ENCODE measurements around the gene VPS13C.
A peak's percentile ranks its signal among the peaks of the same experiment; 100 is the strongest.

The VPS13C gene

DNA sequence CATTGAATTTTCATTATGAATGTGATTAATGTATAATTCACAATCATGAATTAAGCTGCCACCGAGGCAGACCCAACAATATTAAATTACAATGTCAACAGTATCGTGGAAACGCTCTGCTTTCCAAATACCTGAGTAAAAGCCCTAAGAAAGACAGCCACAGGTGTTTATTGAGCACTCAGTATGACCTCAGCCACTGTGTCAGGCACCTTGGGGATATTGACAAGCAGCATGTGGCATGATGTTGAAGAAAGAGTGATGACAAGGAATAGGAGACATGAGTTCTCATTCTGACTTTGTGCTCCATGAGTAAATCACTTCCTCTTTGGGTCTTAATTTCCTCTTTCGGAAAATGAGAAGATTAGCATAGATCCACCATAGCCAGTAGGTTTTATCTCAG lies 19.3 kb upstream of the VPS13C start:
- DNase-seq (ENCODE audit: low read depth in 1 of 2, low spot score in 1 of 2) = no peak

DNA sequence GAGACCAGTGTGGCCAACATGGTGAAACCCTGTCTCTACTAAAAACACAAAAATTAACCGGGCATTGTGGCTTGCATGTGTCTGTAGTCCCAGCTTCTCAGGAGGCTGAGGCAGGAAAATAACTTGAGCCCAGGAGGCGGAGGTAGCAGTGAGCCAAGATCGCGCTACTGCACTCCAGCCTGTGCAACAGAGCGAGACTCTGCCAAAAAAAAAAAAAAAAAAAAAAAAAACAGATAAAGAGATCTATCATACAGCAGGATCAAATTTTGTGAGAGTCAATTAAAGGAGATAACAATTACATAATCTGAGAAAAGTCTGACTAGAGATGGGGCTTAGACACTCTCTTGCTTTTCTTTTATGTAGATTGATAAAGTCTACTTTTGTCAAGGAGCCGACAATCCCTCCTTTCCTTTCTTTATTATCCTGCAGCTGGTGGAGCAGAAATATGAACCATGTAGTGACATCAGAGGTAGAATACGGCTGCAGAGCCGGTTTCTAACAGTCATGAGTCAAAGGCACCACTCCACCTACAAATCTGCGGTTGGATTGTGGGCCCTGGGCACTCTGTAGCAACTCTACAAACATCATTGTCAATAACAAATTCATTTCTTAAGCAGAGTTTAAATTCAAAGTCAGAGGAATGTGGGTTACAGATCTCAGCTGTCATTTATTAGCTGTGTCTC lies 15.5 kb upstream of the VPS13C start:
- no peak for DNase-seq (ENCODE audit: low read depth in 1 of 2, low spot score in 1 of 2)

DNA sequence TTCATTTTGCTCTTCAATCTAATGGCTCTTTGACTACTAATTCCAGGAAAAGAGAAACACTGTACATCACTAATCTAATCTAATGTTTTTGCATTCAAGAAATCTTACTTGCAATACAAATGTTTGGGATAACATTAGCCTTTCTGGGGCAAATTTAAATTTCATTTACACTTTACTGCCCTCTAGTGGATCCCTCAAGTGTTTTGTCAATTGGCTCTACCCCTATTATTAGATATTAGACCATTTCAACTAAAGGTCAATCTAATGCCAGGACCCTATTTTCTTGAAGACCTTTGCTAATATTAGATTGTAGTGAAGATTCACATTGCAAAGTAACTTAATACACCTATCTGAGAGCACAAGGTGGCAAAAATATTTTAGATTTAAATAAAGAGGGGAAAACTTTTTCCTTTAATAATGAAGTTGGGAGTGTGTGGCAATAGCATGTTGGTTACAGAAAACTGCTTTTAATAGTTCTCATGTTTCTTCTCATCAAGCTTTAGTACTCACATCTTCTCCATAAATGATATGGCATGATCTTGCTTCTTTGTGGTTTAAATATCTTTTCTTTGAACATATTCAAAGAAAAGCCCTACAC lies 11.6 kb upstream of the VPS13C start:
- no peak for DNase-seq (ENCODE audit: low read depth in 1 of 2, low spot score in 1 of 2)

DNA sequence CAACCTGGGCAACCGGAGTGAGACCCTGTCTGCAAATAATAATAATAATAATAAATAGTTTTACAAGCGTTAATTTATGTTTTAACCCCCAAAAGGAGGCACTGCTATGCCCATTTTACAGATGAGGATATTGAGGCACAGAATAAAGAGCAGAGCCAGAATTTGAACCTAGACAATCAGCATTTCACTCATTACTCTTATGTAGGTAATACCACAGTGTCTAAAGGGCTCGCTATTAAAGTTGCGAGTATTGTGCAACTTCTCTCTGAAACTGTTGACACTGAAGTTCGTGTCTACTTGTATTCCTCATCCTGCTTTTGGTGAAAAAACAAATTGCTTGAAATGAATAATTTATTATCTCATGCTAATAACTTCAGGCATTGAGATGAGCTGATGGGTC lies 9.3 kb upstream of the VPS13C start:
- no peak for DNase-seq (ENCODE audit: low read depth in 1 of 2, low spot score in 1 of 2)

DNA sequence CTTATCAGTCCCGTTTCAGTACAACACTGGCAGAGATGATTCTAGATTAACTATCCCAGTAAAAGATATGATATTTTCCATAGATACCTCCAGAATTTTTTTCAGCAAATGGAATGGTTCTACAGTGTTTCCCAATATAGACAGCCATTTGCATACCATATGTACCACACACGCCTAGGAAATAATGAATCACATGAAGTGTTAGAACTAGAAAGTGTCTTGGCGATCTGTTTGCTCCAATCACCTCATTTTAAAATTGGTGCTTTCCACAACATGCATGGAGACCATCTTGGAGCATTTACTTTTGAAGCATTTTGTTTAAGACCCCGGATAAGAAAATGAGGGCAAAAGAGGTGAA lies 8.5 kb upstream of the VPS13C start:
- DNase-seq (ENCODE audit: low read depth in 1 of 2, low spot score in 1 of 2) = no peak

DNA sequence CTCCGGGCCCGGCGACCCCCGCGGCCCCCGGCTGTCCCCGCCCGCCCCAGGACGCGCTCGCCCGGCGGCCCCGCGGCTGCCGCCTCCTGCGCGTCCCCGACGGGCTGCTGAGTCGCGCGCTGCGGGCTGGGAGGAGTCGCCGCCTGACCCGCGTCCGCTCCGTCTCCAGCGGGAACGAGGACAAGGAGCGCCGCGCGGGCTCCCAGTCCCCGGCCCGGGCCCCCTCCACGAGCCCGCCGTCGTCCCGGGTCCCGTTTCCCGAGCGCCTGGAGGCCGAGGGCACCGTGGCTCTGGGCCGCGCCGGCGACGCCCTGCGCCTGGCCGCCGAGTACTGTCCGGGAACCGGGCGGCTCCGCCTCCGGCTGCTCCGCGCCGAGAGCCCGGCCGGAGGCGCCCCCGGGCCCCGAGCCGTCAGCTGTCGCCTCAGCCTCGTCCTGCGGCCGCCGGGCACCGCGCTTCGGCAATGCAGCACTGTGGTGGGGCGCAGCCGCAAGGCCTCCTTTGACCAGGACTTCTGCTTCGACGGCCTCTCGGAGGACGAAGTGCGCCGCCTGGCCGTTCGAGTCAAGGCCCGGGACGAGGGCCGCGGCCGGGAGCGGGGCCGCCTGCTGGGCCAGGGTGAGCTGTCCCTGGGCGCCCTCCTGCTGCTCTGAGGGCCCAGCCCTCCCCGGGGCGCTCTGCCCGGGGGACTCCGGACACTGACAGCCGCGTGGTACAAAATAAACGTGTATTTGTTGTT lies 8.0 kb upstream of the VPS13C start:
- DNase-seq (ENCODE audit: low read depth in 1 of 2, low spot score in 1 of 2) = peak in 1 of 2 donors; percentile 2

DNA sequence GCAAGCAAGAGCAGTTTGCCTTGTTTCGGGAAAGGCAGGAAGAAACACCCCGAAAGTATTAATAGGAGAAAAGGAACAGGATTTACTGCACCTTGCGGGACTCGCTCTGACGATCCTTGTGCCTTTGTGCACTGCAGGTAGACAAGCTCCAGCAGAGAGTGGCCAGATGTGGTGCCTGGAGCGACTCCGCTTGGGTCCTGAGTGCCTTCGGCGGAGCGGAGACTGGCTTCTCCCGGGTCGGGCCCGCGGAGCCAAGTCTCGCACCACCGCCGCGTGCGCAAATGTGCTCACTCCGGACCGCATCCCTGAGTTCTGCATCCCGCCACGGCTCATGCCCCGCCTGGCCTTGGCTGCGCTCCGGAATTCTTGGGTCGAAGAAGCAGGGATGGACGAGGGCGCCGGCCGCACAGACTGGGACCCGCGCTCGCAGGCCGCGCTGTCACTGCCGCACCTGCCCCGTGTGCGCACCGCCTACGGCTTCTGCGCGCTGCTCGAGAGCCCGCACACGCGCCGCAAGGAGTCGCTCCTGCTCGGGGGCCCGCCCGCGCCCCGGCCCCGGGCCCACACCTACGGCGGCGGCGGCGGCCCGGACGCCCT lies 7.3 kb upstream of the VPS13C start:
- no peak for DNase-seq (ENCODE audit: low read depth in 1 of 2, low spot score in 1 of 2)

DNA sequence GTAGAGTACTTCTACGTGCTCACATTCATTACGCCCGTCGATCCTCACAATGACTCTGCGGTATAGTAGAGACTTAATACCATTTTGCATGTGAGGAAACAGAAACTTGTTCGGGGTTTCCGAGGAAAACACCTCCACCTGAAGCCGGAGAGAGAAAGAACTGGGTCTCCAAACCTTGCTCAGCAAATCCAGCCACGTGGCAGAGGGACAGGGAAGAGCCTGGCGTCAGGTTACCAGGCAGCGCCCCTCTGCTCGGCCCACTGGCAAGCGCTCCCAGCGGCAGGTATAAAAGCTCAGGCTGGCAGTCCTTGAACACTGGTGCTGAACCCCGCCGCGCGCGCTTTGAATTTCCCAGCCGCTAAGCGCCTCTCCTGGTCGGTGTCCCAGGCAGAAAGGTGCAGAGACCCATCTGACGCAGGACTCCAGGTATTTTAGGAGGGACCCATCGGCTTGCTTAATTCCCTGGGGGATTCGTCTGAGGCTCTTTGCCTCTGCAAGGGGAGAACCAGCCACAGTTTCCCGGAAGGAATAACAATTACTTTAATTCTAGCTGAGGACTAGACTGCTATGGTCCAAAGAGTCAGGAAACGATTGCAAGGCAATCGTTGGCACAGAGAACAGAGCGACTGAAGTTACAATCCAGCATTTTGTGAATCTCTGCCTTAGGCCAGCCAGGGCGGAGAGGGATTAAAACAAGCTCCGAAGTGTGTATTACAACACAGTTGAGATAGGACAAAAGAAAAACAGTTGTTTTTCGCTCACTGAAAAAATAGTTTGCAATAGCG lies 6.6 kb upstream of the VPS13C start, which contains the start of gene C2CD4A:
TSS of gene C2CD4A (plus strand) at position 315 of the 785 bp plus-strand sequence. CDS start 637 bp downstream, outside the sequence.
- DNase-seq (ENCODE audit: low read depth in 1 of 2, low spot score in 1 of 2) = peak; percentile 30 to 35

DNA sequence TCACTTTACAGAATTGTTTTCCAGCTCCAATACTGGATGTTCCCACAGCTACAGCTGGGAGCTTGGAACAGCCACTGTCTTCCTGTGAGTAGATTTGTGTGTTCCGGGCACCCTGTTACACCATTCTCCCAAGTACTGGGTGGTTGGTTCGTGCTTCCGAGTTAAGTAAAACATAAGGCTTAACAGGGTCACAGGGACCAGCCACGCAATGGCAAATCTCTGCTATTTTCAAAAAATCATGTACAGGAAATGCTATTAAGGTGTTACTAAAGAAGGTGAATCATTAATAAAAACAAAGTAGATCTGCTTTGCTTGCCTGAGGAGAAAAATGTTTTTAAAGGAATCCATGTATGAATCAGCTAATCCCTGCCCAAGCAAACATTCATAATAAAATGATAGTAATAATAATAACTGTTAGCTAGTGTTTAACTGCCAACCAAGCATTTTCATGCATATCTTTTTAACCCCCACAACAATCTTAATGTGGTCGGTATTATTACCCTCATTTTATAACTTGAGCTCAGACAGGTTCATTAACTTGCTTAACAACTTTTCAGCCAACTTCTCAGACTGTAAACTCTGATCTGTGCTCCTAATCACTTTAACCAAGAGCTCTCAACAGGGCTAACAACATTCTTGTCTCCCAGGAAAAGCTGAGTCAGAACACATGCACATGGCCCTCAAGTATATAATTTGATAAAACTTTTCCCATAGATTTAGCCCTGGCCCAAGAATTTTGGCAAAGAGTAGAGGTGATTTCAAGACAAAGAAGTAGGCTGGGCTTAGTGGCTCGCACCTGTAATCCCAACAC lies 3.8 kb upstream of the VPS13C start:
- DNase-seq (ENCODE audit: low read depth in 1 of 2, low spot score in 1 of 2) = no peak

DNA sequence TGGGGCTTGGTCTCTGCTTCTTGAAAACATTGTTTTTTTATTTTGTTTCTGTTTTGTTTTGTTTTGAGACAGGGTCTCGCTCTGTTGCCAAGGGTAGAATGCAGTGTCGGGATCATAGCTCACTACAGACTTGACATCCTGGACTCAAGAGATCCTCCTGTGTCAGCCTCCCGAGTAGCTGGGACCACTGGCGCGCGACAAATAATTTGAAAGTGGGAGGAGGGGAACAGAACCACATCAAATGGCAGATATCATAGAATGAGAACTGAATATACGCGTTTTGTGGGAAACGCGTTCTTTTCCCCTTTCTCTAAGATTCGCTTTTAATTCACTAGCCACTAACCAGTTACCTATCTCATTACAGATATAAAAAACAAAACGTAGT lies 641 bp upstream of the VPS13C start:
- no peak for DNase-seq (ENCODE audit: low read depth in 1 of 2, low spot score in 1 of 2)

DNA sequence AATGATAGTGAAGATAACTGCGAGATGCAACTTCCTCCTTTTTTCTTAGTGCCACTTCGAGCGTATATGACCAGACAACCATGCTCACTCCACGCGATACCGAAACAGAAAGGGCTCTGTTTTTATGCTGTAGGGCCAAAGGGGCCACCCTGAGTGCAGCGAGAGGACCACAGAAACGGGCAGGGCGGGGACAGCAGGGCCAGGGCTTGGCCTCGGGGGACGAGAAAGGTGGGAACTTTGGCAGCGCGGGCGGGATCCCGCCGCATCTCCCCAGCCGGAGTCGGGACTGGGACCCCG lies 483 bp downstream of the VPS13C start:
- peak; percentile 10 to 23 for DNase-seq (ENCODE audit: low read depth in 1 of 2, low spot score in 1 of 2)

DNA sequence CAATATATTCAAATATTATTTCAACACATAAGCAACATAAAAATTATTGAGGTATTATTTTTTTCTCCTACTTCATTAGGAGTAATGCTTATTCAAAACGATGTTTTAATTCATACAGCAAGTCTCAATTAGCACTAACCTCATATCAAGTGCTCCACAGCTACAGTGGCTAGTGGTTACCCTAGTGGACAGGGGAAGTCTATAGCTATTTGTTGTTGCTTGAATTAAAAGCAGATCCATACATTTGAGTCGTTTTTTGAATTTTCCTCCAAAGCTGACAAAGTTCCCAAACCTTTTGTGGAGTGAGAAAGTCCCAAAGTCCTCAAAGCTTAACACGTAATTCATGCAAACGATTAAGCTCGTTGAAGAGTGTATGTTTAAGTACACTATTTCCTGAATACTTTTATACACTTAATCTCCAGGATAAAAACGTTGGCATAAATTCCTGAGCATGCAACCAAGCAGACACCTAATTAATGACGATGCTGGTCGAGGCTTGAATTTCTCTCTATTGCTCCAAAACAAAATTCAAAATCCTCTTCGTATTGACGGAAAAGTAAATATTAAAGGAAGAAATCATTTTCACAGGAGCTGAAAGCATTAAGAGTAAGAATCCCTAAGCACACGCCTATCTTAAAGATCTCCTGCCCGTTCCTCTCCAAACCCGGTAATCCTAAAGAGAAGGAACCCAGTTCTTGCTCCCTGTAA lies 985 bp downstream of the VPS13C start:
- no peak for DNase-seq (ENCODE audit: low read depth in 1 of 2, low spot score in 1 of 2)

DNA sequence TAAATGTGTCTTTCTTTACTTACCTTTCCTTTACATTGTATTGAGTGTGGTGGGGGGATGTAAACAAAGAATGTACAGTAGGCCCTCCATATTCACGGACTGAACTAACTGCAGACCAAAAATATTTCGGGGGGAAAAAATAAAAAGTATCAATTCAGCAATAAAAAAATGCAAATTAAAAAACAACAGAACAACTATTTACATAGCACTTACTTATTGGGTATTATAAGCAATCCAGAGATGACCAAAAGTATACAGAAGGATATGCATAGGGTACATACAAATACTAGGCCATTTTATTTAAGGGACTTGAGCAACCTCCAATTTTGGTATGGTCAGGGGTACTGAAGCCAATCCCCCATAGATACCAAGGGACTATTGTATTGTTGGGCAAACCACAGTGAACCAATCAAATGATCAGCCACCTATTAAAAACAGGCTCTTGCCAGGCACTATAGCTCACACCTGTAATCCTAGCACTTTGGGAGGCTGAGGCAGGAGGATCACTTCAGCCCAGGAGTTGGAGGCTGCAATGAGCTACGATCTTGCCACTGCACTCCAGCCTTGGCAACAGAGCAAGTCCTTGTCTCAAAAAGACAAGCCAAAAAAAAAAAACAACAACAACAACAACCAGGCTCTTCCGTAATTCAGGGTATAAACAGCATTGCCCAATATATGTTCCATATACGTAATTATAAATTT lies 1.8 kb downstream of the VPS13C start:
- DNase-seq (ENCODE audit: low read depth in 1 of 2, low spot score in 1 of 2) = no peak

DNA sequence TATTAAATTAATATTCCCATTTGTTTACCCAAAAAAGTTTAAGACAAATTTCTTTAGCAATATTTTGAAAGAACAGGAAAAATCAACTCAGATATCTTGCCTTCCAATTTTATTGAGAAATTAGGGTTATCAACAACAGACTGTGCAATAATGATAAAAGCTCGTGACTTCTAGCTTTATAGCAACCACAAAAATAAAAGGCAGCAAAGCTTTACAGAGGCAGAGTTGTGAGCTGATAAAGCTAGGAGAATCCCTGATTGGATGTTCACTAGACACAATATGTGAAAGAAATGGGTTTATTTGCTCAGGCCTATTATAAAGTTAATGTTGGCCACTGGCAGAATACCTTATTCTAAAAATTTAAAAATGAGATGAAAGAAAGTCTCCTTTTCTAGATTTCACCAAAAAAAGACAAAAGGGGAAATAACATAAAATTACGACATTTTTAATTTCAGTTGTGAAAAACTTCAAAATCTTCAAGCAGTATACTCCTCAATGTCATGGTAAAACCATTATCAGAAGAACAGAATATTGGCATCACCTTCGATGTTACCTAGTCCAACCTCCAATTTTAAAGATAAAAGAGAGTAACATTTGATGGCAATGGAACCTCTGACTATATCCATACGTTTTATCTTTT lies 2.8 kb downstream of the VPS13C start:
- no peak for DNase-seq (ENCODE audit: low read depth in 1 of 2, low spot score in 1 of 2)

DNA sequence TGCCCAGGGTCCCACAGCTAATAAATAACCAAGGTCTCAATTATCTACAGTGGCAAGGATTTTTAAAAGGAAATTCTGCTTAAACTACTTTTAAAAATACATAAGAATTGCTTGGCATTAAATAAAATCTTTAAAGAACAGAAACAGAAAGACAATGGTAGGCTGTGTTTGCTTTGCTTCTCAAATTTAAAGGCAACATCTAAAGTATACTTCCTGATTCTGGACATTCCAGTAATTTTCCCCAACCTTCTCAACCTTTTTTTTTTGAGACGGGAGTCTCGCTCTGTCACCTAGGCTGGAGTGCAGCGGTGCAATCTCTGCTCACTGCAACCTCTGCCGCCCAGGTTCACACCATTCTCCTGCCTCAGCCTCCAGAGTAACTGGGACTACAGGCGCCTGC lies 5.3 kb downstream of the VPS13C start:
- no peak for DNase-seq (ENCODE audit: low read depth in 1 of 2, low spot score in 1 of 2)

DNA sequence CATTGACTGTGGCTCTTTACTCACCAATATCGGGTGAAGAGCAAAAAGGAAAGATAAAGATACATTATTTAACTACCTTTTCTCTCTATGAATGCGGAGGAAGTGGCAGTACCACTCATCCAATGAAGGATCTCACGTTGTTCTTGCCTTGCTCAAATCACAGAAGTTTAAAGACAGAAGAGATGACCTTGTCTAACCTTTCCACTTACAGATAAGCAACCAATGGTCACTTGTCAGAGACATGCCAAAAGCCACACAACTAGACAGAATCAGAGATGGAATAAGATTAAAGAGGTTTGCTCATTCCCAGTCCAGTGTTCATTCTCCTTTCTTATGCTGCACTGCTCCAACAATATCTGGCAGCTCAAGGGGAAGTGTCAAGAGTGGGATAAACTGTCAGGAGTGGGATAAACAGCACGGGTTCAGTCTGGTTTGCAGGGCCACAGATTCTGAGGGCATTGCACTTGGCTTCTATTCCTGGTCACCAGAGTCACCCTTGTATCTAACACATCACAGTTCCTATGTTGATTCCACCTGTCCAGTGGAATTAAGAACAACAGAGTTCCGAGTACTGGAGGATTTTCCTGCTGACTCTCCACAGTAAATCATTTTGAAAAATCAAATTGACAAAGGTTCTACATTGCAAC lies 6.7 kb downstream of the VPS13C start:
- DNase-seq (ENCODE audit: low read depth in 1 of 2, low spot score in 1 of 2) = no peak

DNA sequence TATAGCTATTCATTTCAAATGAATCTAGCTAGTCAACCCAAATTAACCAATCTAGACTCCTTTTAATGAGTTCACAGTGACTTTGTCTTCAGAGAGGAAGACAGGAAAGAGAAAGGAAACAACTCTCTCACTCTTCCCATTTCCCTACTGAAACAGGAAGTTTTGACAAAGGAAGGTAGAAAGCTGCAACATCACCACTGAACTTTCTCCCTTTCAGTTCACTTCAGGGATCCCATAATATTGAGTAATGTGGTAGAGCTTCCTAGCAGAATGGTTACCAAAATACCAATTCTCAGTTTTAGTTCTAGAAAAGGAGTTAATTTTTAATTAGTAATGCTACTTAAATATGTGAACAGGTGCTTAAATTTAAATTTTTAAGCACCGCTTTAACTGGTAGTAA lies 7.5 kb downstream of the VPS13C start:
- no peak for DNase-seq (ENCODE audit: low read depth in 1 of 2, low spot score in 1 of 2)

DNA sequence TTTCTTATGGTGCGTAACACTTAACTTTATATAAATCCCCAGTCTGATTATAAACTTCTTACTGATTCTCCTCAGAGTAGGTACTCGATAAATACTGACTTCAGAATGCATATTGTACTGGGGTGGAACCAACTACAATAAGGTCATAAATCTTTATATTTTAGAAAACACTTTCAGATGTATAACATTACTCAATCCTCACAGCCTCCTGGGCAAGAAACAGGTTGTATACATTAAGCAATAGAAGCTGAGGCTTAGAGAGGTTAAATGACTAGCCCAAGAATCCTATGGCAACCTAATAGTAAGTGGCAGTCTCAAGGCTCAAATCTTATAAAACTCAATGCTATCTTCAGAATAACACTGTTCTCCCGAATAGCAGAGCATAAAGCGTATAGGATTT lies 9.1 kb downstream of the VPS13C start:
- no peak for DNase-seq (ENCODE audit: low read depth in 1 of 2, low spot score in 1 of 2)

All from activated T-helper 1 cell treated with anti-CD3 and anti-CD28 coated beads, Interleukin-2, amount 50 U/mL, for 16 hours (primary cell).